Measurements from ENCODE around the gene VPS35L. TPM values are rescaled to one million over a fixed set of nuclear protein-coding genes. Genes with fewer than 3 reads are reported as not detected.

Gene VPS35L
- total and polyA plus RNA-seq, 2 of the 13 experiments (the other 11 are each of a cell fraction or from before 2014, with no cell fraction given) = 1.4 to 1.6 TPM

DNA sequence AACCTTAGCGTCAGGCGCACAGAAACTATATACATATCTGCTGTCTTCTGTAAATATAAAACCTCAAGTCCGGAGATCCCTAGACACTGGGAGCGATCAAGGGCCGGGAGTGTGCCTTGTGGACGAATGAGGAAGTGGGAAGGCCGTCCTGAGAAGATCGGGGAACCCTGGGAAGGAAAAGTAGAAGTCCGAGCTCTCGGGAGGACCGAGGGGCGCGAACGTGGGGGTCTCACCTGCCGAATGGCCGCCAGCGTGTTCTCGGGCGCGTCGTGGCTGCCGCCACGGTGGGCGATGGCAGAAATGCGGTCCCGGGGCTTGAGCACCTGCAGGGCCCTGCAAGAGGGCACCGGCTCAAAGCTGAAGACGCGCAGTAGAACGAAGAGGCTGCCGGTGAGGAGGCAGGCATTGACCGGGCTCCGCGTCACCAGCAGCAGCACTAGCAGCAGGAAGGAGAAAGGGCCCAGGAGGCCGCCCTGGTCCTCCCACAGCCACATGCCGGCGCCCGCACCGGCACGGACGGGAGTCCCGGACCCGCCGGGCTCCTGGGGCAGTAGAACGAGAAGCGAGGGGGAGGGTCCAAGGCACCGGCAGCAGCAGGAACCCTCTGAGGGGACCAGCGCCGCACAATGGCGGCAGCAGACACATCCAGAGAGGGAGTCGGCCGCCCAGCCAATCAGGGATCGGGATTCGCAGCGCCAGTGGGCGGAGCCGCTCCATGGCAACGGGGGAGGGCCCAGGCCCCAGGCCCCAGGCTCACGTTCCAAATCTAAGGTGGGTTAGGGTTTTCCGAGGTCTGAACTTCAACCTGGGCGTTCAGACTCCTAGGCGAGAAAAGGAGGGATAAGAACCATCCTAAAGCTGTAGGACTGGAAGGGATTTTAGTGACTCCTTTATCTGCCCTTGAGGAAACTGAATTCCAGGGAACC lies 33.8 kb upstream of the VPS35L start, which contains the start of gene GDE1 (continued):
- TF ChIP-seq, protein P1, sequence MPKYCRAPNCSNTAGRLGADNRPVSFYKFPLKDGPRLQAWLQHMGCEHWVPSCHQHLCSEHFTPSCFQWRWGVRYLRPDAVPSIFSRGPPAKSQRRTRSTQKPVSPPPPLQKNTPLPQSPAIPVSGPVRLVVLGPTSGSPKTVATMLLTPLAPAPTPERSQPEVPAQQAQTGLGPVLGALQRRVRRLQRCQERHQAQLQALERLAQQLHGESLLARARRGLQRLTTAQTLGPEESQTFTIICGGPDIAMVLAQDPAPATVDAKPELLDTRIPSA (CRISPR knock-in tag; IDR thresholded peaks at IDR 0.05; ENCODE audit: borderline replicate concordance) = peak; percentile 16; the same call in 1 of the 2 replicates
- TF ChIP-seq MBNL3 (CRISPR knock-in tag; conservative IDR thresholded peaks at IDR 0.05) (no peak), ZNF569 (CRISPR knock-in tag; IDR thresholded peaks at IDR 0.05; ENCODE audit: borderline replicate concordance) (no peak), YEATS2 (CRISPR knock-in tag; IDR thresholded peaks at IDR 0.05; ENCODE audit: borderline replicate concordance) (peak; percentile 51; the same call in 1 of the 2 replicates), NR2C2 (CRISPR knock-in tag; IDR thresholded peaks at IDR 0.05; ENCODE audit: borderline replicate concordance) (peak; percentile 36; the same call in 1 of the 2 replicates), ZMYM3 (CRISPR knock-in tag; IDR thresholded peaks at IDR 0.05) (peak; percentile 60; the same call in 1 of the 2 replicates), WIZ (CRISPR knock-in tag; IDR thresholded peaks at IDR 0.05) (no peak; the same call in 1 of the 2 replicates), POGZ (CRISPR knock-in tag; IDR thresholded peaks at IDR 0.05) (peak; percentile 73; the same call in 1 of the 2 replicates), ZNF619 (CRISPR knock-in tag; IDR thresholded peaks at IDR 0.05) (no peak)
- TF ChIP-seq, protein P2, sequence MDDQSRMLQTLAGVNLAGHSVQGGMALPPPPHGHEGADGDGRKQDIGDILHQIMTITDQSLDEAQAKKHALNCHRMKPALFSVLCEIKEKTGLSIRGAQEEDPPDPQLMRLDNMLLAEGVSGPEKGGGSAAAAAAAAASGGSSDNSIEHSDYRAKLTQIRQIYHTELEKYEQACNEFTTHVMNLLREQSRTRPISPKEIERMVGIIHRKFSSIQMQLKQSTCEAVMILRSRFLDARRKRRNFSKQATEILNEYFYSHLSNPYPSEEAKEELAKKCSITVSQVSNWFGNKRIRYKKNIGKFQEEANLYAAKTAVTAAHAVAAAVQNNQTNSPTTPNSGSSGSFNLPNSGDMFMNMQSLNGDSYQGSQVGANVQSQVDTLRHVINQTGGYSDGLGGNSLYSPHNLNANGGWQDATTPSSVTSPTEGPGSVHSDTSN (CRISPR knock-in tag; IDR thresholded peaks at IDR 0.05; ENCODE audit: borderline replicate concordance) = 0 out of 2 replicates have a peak, but pooled peaks have one; percentile 55
- TF ChIP-seq, protein P3, sequence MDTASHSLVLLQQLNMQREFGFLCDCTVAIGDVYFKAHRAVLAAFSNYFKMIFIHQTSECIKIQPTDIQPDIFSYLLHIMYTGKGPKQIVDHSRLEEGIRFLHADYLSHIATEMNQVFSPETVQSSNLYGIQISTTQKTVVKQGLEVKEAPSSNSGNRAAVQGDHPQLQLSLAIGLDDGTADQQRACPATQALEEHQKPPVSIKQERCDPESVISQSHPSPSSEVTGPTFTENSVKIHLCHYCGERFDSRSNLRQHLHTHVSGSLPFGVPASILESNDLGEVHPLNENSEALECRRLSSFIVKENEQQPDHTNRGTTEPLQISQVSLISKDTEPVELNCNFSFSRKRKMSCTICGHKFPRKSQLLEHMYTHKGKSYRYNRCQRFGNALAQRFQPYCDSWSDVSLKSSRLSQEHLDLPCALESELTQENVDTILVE (CRISPR knock-in tag; IDR thresholded peaks at IDR 0.05) = peak; percentile 61; the same call in 1 of the 2 replicates
- TF ChIP-seq, protein P4, sequence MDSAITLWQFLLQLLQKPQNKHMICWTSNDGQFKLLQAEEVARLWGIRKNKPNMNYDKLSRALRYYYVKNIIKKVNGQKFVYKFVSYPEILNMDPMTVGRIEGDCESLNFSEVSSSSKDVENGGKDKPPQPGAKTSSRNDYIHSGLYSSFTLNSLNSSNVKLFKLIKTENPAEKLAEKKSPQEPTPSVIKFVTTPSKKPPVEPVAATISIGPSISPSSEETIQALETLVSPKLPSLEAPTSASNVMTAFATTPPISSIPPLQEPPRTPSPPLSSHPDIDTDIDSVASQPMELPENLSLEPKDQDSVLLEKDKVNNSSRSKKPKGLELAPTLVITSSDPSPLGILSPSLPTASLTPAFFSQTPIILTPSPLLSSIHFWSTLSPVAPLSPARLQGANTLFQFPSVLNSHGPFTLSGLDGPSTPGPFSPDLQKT (CRISPR knock-in tag; IDR thresholded peaks at IDR 0.05; ENCODE audit: borderline replicate concordance) = no peak
- TF ChIP-seq, protein P5, sequence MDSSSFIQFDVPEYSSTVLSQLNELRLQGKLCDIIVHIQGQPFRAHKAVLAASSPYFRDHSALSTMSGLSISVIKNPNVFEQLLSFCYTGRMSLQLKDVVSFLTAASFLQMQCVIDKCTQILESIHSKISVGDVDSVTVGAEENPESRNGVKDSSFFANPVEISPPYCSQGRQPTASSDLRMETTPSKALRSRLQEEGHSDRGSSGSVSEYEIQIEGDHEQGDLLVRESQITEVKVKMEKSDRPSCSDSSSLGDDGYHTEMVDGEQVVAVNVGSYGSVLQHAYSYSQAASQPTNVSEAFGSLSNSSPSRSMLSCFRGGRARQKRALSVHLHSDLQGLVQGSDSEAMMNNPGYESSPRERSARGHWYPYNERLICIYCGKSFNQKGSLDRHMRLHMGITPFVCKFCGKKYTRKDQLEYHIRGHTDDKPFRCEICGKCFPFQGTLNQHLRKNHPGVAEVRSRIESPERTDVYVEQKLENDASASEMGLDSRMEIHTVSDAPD (CRISPR knock-in tag; IDR thresholded peaks at IDR 0.05) = peak; percentile 80; the same call in 1 of the 2 replicates
- TF ChIP-seq, protein P6, sequence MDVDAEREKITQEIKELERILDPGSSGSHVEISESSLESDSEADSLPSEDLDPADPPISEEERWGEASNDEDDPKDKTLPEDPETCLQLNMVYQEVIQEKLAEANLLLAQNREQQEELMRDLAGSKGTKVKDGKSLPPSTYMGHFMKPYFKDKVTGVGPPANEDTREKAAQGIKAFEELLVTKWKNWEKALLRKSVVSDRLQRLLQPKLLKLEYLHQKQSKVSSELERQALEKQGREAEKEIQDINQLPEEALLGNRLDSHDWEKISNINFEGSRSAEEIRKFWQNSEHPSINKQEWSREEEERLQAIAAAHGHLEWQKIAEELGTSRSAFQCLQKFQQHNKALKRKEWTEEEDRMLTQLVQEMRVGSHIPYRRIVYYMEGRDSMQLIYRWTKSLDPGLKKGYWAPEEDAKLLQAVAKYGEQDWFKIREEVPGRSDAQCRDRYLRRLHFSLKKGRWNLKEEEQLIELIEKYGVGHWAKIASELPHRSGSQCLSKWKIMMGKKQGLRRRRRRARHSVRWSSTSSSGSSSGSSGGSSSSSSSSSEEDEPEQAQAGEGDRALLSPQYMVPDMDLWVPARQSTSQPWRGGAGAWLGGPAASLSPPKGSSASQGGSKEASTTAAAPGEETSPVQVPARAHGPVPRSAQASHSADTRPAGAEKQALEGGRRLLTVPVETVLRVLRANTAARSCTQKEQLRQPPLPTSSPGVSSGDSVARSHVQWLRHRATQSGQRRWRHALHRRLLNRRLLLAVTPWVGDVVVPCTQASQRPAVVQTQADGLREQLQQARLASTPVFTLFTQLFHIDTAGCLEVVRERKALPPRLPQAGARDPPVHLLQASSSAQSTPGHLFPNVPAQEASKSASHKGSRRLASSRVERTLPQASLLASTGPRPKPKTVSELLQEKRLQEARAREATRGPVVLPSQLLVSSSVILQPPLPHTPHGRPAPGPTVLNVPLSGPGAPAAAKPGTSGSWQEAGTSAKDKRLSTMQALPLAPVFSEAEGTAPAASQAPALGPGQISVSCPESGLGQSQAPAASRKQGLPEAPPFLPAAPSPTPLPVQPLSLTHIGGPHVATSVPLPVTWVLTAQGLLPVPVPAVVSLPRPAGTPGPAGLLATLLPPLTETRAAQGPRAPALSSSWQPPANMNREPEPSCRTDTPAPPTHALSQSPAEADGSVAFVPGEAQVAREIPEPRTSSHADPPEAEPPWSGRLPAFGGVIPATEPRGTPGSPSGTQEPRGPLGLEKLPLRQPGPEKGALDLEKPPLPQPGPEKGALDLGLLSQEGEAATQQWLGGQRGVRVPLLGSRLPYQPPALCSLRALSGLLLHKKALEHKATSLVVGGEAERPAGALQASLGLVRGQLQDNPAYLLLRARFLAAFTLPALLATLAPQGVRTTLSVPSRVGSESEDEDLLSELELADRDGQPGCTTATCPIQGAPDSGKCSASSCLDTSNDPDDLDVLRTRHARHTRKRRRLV (CRISPR knock-in tag; IDR thresholded peaks at IDR 0.05) = peak; percentile 89

Data from HepG2 (cell line).